ENCODE data around the gene HOMER2.

The HOMER2 gene

DNA sequence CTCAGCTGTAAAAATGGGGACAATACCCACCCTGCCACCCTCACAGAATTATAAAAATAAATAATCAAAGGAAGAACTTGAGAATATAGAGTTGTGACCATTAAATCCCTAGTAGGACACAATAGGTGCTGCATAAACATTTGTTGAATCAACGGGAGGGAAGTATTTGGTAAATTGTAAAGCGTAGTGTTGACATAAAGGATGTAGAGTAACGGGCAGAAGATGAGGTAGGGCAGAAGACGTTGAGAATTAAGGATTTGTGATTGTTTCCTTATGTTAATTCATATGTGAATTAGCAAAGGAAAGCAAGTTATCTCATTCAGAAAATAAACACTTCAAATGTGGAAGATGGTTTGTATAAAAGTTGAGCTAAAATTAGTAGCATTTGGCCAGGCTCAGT lies 40.6 kb upstream of the HOMER2 start (continued):
- TF ChIP-seq PRDM4 (tag by site-specific recombination; IDR thresholded peaks at IDR 0.05) (no peak), ZSCAN30 (tag by site-specific recombination; IDR thresholded peaks at IDR 0.05) (no peak), ZNF10 (tag by site-specific recombination; IDR thresholded peaks at IDR 0.05) (no peak), ZNF792 (tag by site-specific recombination; IDR thresholded peaks at IDR 0.05) (no peak), ZNF140 (tag by site-specific recombination; IDR thresholded peaks at IDR 0.05) (no peak), ZNF514 (tag by site-specific recombination; IDR thresholded peaks at IDR 0.05) (no peak), ZNF398 (tag by site-specific recombination; IDR thresholded peaks at IDR 0.05) (no peak), CTCF (tag by site-specific recombination; IDR thresholded peaks at IDR 0.05) (no peak), ZNF350 (tag by site-specific recombination; IDR thresholded peaks at IDR 0.05) (no peak), ZFP69B (tag by site-specific recombination; IDR thresholded peaks at IDR 0.05) (no peak)

DNA sequence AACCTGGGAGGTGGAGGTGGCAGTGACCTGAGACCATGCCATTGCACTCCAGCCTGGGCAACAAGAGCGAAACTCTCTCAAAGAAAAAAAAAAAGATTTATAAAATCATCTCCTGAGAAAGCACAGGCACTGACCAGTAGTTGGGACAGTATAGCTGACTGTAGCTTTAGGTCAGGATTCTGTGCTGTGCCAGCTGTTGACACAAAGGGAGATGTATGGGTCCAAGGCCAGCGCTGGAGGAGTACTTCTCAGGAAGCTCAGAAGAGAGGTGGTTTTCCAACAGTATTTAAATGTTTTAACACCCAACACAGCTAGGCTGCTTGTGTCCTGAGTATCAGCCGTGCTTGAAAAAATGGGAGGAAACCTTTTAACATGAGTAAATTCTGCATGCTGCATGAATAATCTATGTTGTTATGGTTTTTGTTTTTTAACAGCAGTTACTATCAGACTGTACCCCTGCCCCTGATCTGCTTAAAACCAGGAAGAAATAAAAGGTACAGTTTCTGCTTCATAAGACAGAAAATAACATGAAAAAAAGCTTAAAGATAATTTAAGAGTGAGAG lies 40.0 kb upstream of the HOMER2 start:
- ChIA-PET CTCF (interaction anchor here (0.9 to 1.9 kb wide), 2 partner anchors 19 to 22 kb away, joined by 4 to 8 read pairs; partner anchors contain the start of gene C15orf40), POLR2A (interaction anchor here (0.6 kb wide), 1 partner anchor 162 kb away, joined by 3 read pairs; no protein-coding TSS in a partner anchor)
- Histone ChIP-seq H3K4me3 (ENCODE audit: low read depth, low read length) (no peak overlapping the region), H3K36me3 (ENCODE audit: control insufficient read depth in 2 of 2, insufficient read depth in 1 of 2, low read length in 2 of 2) (peaks cover 31 to 36% of the 10 kb centered on the region in 2 experiments), H3K27ac (ENCODE audit: extremely low read depth, low read depth, low read length) (no peak overlapping the region), H3K4me1 (ENCODE audit: control insufficient read depth, insufficient read depth, low read length) (no peaks in the 10 kb centered on the region), H3K9me3 (ENCODE audit: control insufficient read depth, insufficient read depth, low read depth, low read length) (no peaks in the 10 kb centered on the region)
- TF ChIP-seq BCL11B (tag by site-specific recombination; IDR thresholded peaks at IDR 0.05; ENCODE audit: low read depth) (no peak), ZNF747 (tag by site-specific recombination; IDR thresholded peaks at IDR 0.05) (no peak), PRDM1 (tag by site-specific recombination; IDR thresholded peaks at IDR 0.05) (no peak), ZBTB20 (tag by site-specific recombination; IDR thresholded peaks at IDR 0.05) (no peak), SALL2 (tag by site-specific recombination; IDR thresholded peaks at IDR 0.05; ENCODE audit: borderline replicate concordance) (no peak), CTCF (tag by site-specific recombination; IDR thresholded peaks at IDR 0.05) (no peak), ZNF184 (tag by site-specific recombination; IDR thresholded peaks at IDR 0.05) (no peak), KLF10 (tag by site-specific recombination; IDR thresholded peaks at IDR 0.05) (no peak), ZFP37 (tag by site-specific recombination; IDR thresholded peaks at IDR 0.05) (no peak), OVOL3 (tag by site-specific recombination; IDR thresholded peaks at IDR 0.05) (no peak), ZNF174 (tag by site-specific recombination; IDR thresholded peaks at IDR 0.05) (no peak), GLIS1 (tag by site-specific recombination; IDR thresholded peaks at IDR 0.05) (no peak), ZNF830 (tag by site-specific recombination; IDR thresholded peaks at IDR 0.05; ENCODE audit: low read depth) (no peak), ZNF146 (tag by site-specific recombination; IDR thresholded peaks at IDR 0.05) (no peak), ELK4 (IDR thresholded peaks at IDR 0.05; ENCODE audit: borderline replicate concordance, low read depth, low read length) (no peak)

All from HEK293 (cell line).